Activated CD8-positive, alpha-beta memory T cell treated with anti-CD3 and anti-CD28 coated beads for 1 hour (primary cell): ENCODE results near the gene EFCC1.
"Not testable (repeated sequence)": the region's sequence is repeated elsewhere in the genome, so short reads cannot be mapped to it uniquely, and the experiment has no call there.

ENCODE experiments used
- DNase-seq, 2 donors: peaks; one replicate each; pipeline ENCODE4 v3.0.0-alpha.2; 2020; ENCODE audit warnings: low read depth in 1 of 2; ENCODE audit errors: extremely low read depth in 1 of 2

EFCC1 gene

DNA sequence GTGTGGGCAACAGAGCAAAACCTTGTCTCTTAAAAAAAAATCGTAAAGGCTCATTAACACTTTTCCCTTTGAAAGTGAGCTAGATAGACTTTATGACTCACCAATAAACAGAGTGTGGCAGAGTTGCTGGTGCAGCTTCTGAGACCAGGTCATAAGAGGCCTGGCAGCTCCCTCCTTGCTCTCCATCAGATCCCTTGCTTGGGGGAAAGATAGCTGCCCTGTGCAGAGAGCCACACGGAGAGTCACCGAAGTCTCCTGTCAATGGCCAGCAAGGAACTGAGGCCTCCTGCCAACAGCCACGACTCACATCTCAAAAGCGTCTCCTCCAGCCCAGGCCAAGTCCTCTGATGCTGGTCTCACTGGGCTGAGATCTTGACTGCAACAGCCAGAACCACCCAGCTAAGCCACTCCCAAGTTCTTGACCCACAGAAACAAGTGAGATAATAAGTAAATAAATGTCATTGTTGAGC lies 50.8 kb downstream of the EFCC1 start:
- DNase-seq, result no peak

GRCh38 chr3:129052675-129053074 lies 51.6 kb downstream of the EFCC1 start:
- DNase-seq, result no peak

- DNase-seq, result no peak
Measured at GRCh38 chr3:129054605-129055104, 53.6 kb downstream of the EFCC1 start.

DNA sequence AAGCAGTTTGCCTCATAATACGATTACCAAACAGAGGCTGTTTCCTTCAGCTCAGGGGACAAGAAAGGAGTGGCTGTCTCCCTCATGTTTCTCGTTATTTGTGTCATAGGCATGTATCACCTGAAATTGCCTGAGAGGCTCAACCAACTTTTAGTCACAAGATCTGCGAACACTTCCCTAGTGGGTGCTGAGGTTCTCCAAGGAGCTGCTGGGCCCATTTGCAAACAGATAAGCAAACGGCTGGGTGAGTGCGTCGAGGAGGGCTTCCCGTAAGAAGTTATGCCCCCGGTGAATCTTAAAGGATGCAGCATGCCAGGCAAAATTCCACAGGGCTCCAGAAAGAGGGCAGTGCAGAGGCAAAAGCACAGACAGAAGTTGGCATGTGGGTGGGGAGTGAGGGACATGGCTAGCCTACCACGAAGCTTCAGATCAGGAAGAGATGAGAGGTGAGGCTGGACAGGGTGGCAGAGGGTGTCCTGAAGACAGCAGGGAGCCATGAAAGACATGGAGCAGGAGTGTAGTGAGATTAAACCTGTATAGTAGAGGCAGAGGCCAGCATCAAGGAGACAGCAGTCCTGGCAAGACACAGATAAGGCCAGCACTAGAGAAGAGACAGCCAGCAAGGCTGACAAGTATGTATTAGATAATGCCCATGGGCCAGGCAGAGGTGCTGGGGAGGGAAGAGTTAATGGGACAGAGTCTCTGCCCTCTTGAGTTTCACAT lies 55.5 kb downstream of the EFCC1 start:
- DNase-seq, result no peak

DNA sequence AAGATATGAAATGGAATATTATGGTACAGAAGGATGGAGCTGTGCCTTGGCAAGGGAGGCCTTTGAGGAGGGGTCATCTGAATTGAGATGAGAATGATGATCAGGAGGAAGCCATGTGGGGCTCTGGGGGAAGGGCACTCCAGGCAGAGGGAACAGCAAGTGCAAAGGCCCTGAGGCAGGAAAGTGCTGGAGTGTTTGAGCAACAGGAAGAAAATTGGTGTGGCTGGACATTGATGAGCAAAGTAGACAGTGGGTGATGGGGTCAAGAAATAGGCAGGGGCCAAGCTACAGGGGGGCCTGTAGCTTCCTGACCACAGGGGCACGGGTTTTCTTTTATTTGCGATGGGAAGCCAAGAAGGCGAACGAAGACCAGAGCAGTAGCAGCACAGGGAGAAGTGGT lies 56.1 kb downstream of the EFCC1 start:
- no peak for DNase-seq

GRCh38 chr3:129058441-129059200 lies 57.5 kb downstream of the EFCC1 start:
- DNase-seq, result no peak

- DNase-seq, result no peak
Measured at GRCh38 chr3:129059311-129059958, 58.3 kb downstream of the EFCC1 start.

DNA sequence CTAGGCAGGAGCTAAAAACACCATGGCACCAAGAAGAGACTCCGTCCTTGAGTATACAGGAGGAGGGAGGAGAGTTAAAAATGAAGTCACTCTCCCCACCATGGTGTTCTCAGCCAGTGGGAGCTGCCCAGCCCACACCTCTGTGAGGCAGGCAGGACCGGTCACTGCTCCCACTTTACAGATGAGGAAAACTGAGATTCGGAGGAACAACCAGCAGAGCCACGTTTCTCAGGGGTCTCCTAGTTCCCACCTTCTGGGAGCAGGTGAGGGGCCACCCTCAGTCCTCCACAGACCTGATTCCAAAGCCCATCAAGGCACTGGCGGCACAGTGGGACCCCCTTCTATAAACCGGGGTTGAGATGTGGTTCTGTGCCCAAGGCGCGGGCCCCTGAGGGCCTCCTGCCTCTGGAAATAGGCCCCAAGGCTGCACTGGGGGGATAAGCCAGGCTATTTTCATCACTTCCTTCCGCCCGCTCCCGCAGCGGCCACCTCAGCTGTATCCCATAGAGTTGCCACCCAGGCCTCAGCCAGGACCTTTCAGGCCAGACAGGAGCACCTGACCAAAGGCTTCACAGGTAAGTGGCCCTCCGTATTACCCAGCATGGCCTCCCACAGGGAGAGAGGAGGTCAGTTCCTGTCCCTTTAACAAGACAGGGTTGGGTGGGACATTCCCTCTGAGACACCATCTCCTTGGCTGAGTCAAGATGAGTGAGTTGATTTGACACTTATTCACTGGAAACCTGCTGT lies 59.3 kb downstream of the EFCC1 start, which contains the start of gene GP9:
GP9 (plus strand) TSS at position 504 of the 747 bp plus-strand sequence. CDS start 961 bp downstream, outside the sequence.
- DNase-seq, result no peak

- DNase-seq, result no peak
Measured at GRCh38 chr3:129061023-129061887, 60.2 kb downstream of the EFCC1 start.

- DNase-seq, result no peak
Measured at GRCh38 chr3:129061888-129062834, 61.1 kb downstream of the EFCC1 start.

- DNase-seq, result no peak
Measured at GRCh38 chr3:129063091-129063640, 62.1 kb downstream of the EFCC1 start.

DNA sequence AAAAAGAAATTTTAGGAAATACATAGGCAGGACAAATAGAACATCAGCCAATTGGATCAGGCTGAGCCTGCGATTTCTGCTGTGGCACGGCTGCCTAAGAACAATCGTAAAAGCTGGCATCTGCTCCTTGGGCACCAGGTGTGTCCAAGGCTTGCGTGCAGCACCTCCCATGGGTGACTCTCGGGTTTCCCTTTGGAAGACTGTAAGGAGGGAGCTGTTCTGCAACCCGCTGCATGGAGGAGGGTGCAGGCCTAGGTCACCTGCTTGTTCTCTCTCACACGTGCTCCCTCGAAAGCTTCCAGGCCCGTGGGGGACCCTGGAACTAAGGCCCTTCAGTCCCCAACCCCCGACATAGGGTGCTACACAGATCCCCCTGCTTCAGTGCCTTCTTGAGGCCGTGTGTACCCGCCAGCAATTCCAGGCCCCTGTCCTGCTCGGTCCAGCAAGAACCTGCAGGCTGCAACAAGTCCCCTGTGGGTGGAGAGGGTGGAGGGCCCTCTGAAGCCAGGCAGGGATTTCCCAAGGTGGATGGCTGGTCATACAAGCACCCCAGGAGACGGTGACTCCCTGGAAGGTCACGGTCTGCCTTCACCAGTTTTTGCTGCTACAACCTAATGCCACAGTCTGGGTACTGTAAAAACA lies 62.9 kb downstream of the EFCC1 start:
- DNase-seq, result no peak

DNA sequence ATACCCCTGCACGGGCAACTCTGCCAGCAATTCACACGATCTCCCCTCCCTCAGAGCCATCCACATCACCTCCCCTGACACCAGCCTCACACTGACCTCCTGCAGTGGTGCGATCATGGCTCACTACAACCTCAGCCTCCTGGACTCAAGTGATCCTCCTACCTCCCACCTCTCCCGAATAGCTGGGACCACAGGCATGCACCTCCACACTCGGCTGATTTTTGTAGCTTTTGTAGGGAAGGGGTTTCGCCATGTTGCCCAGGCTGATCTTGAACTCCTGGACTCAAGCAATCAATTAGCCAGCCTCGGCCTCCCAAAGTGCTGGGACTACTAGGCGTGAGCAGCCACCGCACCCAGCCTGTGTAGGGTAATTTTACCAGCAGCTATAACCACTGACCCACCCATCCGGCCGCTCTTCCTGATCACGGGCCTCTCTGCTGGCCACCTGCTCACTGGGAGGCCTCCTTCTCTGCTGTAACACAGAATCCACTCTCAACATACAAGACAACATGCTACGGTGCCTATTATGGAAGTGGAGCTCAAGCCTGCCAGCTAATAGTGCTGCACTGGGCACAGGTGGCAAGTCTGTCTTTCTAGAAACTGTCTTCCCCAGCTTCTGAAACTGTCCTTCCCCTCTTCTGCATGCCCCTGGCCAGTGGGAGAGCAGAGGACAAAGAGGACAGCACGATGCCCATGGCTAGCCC lies 64.1 kb downstream of the EFCC1 start:
- DNase-seq, result no peak

- DNase-seq, result no peak
Measured at GRCh38 chr3:129065720-129066073, 64.6 kb downstream of the EFCC1 start.

- not testable (repeated sequence) for DNase-seq
Measured at GRCh38 chr3:129067719-129068118, 66.6 kb downstream of the EFCC1 start.

DNA sequence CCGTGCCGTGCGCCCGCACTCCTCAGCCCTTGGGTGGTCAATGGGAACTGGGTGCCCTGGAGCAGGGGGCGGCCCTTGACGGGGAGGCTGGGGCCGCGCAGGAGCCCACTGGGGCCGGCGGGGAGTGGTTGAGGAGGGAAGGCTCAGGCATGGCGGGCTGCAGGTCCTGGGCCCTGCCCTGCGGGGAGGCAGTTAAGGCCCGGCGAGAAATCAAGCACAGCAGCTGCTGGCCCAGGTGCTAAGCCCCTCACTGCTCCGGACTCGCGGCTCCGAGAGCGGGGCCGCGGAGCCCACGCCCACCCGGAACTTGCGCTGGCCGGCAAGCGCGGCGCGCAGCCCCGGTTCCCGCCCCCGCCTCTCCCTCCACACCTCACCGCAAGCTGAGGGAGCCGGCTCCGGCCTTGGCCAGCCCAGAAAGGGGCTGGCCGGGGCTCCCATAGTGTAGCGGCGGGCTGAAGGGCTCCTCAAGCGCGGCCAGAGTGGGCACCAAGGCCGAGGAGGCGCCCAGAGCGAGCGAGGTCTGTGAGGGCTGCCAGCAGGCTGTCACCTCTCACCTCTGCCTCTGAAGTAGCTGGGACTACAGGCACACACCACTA lies 67.3 kb downstream of the EFCC1 start:
- no peak for DNase-seq
